ENCODE results near the gene SLC25A12. TPM values are rescaled to one million over a fixed set of nuclear protein-coding genes. Genes with fewer than 3 reads are reported as not detected.

The SLC25A12 gene
- total RNA-seq, 4 donors from 2014 or later = 9.6 to 18.2 (median 14.6) TPM

GRCh38 chr2:171883275-171883893 is 10.7 kb downstream of the SLC25A12 start:
- Histone ChIP-seq H3K27ac (no peak overlapping the region), H3K36me3 (no peaks in the 10 kb centered on the region), H3K4me1 (no peaks in the 10 kb centered on the region), H3K9me3 (no peaks in the 10 kb centered on the region), H3K4me3 (no peak overlapping the region), H3K27me3 (no peaks in the 10 kb centered on the region)
- no peak for DNase-seq
- no peak for TF ChIP-seq POLR2A (IDR thresholded peaks at IDR 0.05)
- TF ChIP-seq CTCF (IDR thresholded peaks at IDR 0.05) = no peak

- no peaks in the 10 kb centered on the region for H3K4me1 ChIP-seq
- no peak for DNase-seq
- TF ChIP-seq POLR2A (IDR thresholded peaks at IDR 0.05) (no peak), CTCF (IDR thresholded peaks at IDR 0.05) (no peak)
- no peak overlapping the region for H3K27ac ChIP-seq
- no peak overlapping the region for H3K4me3 ChIP-seq
- H3K9me3 ChIP-seq = no peaks in the 10 kb centered on the region
- H3K36me3 ChIP-seq = no peaks in the 10 kb centered on the region
- H3K27me3 ChIP-seq = no peaks in the 10 kb centered on the region
Observed at GRCh38 chr2:171882089-171882769, 11.8 kb downstream of the SLC25A12 start.

- Histone ChIP-seq H3K36me3 (no peaks in the 10 kb centered on the region), H3K27ac (no peak overlapping the region), H3K4me3 (no peak overlapping the region), H3K27me3 (no peaks in the 10 kb centered on the region), H3K9me3 (no peaks in the 10 kb centered on the region), H3K4me1 (no peaks in the 10 kb centered on the region)
- no peak for TF ChIP-seq CTCF (IDR thresholded peaks at IDR 0.05)
- TF ChIP-seq POLR2A (IDR thresholded peaks at IDR 0.05) = no peak
- DNase-seq = no peak
Observed at GRCh38 chr2:171880774-171881173, 13.3 kb downstream of the SLC25A12 start.

- DNase-seq = no peak
- Histone ChIP-seq H3K9me3 (no peaks in the 10 kb centered on the region), H3K4me1 (no peaks in the 10 kb centered on the region), H3K27me3 (no peaks in the 10 kb centered on the region), H3K27ac (no peak overlapping the region), H3K4me3 (no peak overlapping the region), H3K36me3 (no peaks in the 10 kb centered on the region)
- TF ChIP-seq CTCF (IDR thresholded peaks at IDR 0.05) (no peak), POLR2A (IDR thresholded peaks at IDR 0.05) (no peak)
Observed at GRCh38 chr2:171879865-171880264, 14.2 kb downstream of the SLC25A12 start.

- Histone ChIP-seq H3K36me3 (no peaks in the 10 kb centered on the region), H3K27ac (peak overlapping the region in 1 of 4 donors; percentile 8), H3K4me1 (no peaks in the 10 kb centered on the region), H3K4me3 (no peak overlapping the region), H3K27me3 (no peaks in the 10 kb centered on the region), H3K9me3 (no peaks in the 10 kb centered on the region)
- no peak for DNase-seq
- TF ChIP-seq CTCF (IDR thresholded peaks at IDR 0.05) (no peak), POLR2A (IDR thresholded peaks at IDR 0.05) (no peak)
Observed at GRCh38 chr2:171878481-171878993, 15.5 kb downstream of the SLC25A12 start.

Measured in Peyer's patch (tissue), 4 donors.